Hematopoietic multipotent progenitor cell treated with erythropoietin and hydrocortisone succinate and interleukin-3 and kit ligand, for 8 days (in vitro differentiated cells): ENCODE data around the gene TTLL9.

ENCODE experiments used
- DNase-seq: peaks from one replicate; pipeline ENCODE4 v3.0.0-alpha.2; 2015

The TTLL9 gene

GRCh38 chr20:31989030-31989645 is 118.7 kb downstream of the TTLL9 start:
- DNase-seq: no peak

- no peak for DNase-seq
These were observed 120.4 kb downstream of the TTLL9 start for GRCh38 chr20:31990641-31991338.

GRCh38 chr20:31991339-31991705 is 120.9 kb downstream of the TTLL9 start:
- DNase-seq: no peak

GRCh38 chr20:31992086-31992485 is 121.7 kb downstream of the TTLL9 start:
- DNase-seq: no peak
